KMS-11 (cell line): Measurements from ENCODE around the gene PRPF19.

Source experiments
- H2AFZ ChIP-seq: fragments of 200-600 bp; sonication (generic); 2 replicates; pipeline ENCODE4 v1.6.1; 2016; ENCODE audit warnings: antibody characterized with exemption, mixed run types, low read depth
- H3K27ac ChIP-seq: fragments of 200-600 bp; sonication (generic); 2 replicates; pipeline ENCODE4 v1.6.1; 2016; ENCODE audit warnings: mild to moderate bottlenecking, mixed run types
- H3K27me3 ChIP-seq: fragments of 200-600 bp; sonication (generic); 2 replicates; pipeline ENCODE4 v1.6.1; 2017; ENCODE audit warnings: mild to moderate bottlenecking, low read depth, mixed run types, moderate library complexity; ENCODE audit not compliant: insufficient read depth
- H3K36me3 ChIP-seq: fragments of 200-600 bp; sonication (generic); 2 replicates; pipeline ENCODE4 v1.6.1; 2017; ENCODE audit warnings: mild to moderate bottlenecking, mixed run types; ENCODE audit not compliant: insufficient read depth
- H3K4me1 ChIP-seq: fragments of 200-600 bp; sonication (generic); 2 replicates; pipeline ENCODE4 v1.6.1; 2016; ENCODE audit warnings: mild to moderate bottlenecking, low read depth, mixed run types; ENCODE audit not compliant: poor library complexity, severe bottlenecking
- H3K4me2 ChIP-seq: fragments of 200-600 bp; sonication (generic); 2 replicates; pipeline ENCODE4 v1.7.0; 2016; ENCODE audit warnings: mild to moderate bottlenecking, mixed run types
- H3K4me3 ChIP-seq: fragments of 200-600 bp; sonication (generic); IDR thresholded peaks from 2 replicates; pipeline ENCODE4 v1.6.1; 2017; ENCODE audit warnings: low read depth, low read length, mixed read lengths; ENCODE audit not compliant: insufficient read depth
- H3K79me2 ChIP-seq: fragments of 200-600 bp; sonication (generic); 2 replicates; pipeline ENCODE4 v1.6.1; 2016; ENCODE audit warnings: low read depth, mixed run types; ENCODE audit not compliant: insufficient read depth
- H3K9ac ChIP-seq: fragments of 200-600 bp; sonication (generic); 2 replicates; pipeline ENCODE4 v1.6.1; 2016; ENCODE audit warnings: mild to moderate bottlenecking, mixed run types
- H4K20me1 ChIP-seq: fragments of 200-600 bp; sonication (generic); 2 replicates; pipeline ENCODE4 v1.6.1; 2016; ENCODE audit warnings: mild to moderate bottlenecking, mixed run types; ENCODE audit not compliant: insufficient read depth
- TF ChIP-seq, protein P1 (sequence below): fragments of 200-600 bp; sonication (generic); conservative IDR thresholded peaks from 2 replicates; pipeline ENCODE4 v1.6.1; 2017; ENCODE audit warnings: low read depth, mild to moderate bottlenecking, antibody characterized with exemption, low read length, moderate library complexity, mixed read lengths

The PRPF19 gene

GRCh38 chr11:60924110-60924905, 17.9 kb upstream of the PRPF19 start, which contains the start of gene TMEM132A:
Gene TMEM132A, plus strand, starts transcription at chr11:60924460. Its CDS starts 174 bp downstream, at chr11:60924634.
- Histone ChIP-seq H3K4me2 (peak within 1 kb of the TSS; percentile 64), H4K20me1 (no peaks in the 10 kb centered on the region; the same call in 1 of the 2 replicates), H3K4me1 (peaks cover 21% of the 10 kb centered on the region), H3K4me3 (no peak within 1 kb of the TSS), H2AFZ (peak within 1 kb of the TSS; percentile 59; the same call in 1 of the 2 replicates), H3K36me3 (no peaks in the 10 kb centered on the region; the same call in 1 of the 2 replicates), H3K27me3 (peaks cover 10% of the 10 kb centered on the region), H3K79me2 (peaks cover 3% of the 10 kb centered on the region; the same call in 1 of the 2 replicates), H3K27ac (no peak within 1 kb of the TSS), H3K9ac (peak within 1 kb of the TSS; percentile 31; the same call in 1 of the 2 replicates)
- TF ChIP-seq, protein P1, sequence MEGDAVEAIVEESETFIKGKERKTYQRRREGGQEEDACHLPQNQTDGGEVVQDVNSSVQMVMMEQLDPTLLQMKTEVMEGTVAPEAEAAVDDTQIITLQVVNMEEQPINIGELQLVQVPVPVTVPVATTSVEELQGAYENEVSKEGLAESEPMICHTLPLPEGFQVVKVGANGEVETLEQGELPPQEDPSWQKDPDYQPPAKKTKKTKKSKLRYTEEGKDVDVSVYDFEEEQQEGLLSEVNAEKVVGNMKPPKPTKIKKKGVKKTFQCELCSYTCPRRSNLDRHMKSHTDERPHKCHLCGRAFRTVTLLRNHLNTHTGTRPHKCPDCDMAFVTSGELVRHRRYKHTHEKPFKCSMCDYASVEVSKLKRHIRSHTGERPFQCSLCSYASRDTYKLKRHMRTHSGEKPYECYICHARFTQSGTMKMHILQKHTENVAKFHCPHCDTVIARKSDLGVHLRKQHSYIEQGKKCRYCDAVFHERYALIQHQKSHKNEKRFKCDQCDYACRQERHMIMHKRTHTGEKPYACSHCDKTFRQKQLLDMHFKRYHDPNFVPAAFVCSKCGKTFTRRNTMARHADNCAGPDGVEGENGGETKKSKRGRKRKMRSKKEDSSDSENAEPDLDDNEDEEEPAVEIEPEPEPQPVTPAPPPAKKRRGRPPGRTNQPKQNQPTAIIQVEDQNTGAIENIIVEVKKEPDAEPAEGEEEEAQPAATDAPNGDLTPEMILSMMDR: no peak

DNA sequence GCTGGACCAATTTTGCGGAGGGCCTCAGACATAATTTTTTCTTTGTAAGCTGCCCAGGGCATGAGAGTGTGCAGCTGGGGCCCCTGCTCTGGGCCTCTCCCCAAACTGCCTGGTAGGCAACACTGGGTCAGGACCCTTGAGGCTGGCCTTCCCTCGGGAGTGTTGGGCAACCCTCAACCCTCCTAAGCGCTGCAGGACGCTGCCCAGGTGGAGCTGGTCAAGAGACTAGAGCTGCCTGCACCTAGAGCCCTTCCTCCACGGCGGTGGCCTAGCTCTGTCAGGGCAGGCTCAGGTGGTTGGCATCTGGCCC, 17.4 kb upstream of the PRPF19 start:
- no peak overlapping the region for H3K27ac ChIP-seq
- H3K4me2 ChIP-seq: peak overlapping the region; percentile 64
- no peaks in the 10 kb centered on the region; the same call in 1 of the 2 replicates for H4K20me1 ChIP-seq
- peaks cover 26% of the 10 kb centered on the region for H3K4me1 ChIP-seq
- no peak overlapping the region for H2AFZ ChIP-seq
- TF ChIP-seq, protein P1: no peak
- no peak overlapping the region for H3K4me3 ChIP-seq
- H3K9ac ChIP-seq: peak overlapping the region; percentile 31; the same call in 1 of the 2 replicates
- H3K36me3 ChIP-seq: no peaks in the 10 kb centered on the region; the same call in 1 of the 2 replicates
- peaks cover 9% of the 10 kb centered on the region; the same call in 1 of the 2 replicates for H3K79me2 ChIP-seq
- peaks cover 10% of the 10 kb centered on the region for H3K27me3 ChIP-seq

GRCh38 chr11:60923326-60923725, 16.9 kb upstream of the PRPF19 start:
- TF ChIP-seq, protein P1: no peak
- H3K36me3 ChIP-seq: no peaks in the 10 kb centered on the region; the same call in 1 of the 2 replicates
- peaks cover 28% of the 10 kb centered on the region for H3K4me1 ChIP-seq
- H3K27ac ChIP-seq: no peak overlapping the region
- 0 out of 2 replicates have a peak overlapping the region, but pooled peaks have one; percentile 64 for H3K4me2 ChIP-seq
- H3K4me3 ChIP-seq: no peak overlapping the region
- H2AFZ ChIP-seq: no peak overlapping the region
- H3K79me2 ChIP-seq: peaks cover 11% of the 10 kb centered on the region
- H4K20me1 ChIP-seq: no peaks in the 10 kb centered on the region; the same call in 1 of the 2 replicates
- H3K27me3 ChIP-seq: peaks cover 10% of the 10 kb centered on the region
- H3K9ac ChIP-seq: no peak overlapping the region

- H3K36me3 ChIP-seq: no peaks in the 10 kb centered on the region; the same call in 1 of the 2 replicates
- no peak overlapping the region for H2AFZ ChIP-seq
- H3K27ac ChIP-seq: no peak overlapping the region
- H3K4me2 ChIP-seq: no peak overlapping the region
- H3K79me2 ChIP-seq: peaks cover 15% of the 10 kb centered on the region
- peaks cover 3% of the 10 kb centered on the region; the same call in 1 of the 2 replicates for H4K20me1 ChIP-seq
- H3K4me1 ChIP-seq: peaks cover 32% of the 10 kb centered on the region
- H3K27me3 ChIP-seq: peaks cover 10% of the 10 kb centered on the region
- TF ChIP-seq, protein P1: no peak
- no peak overlapping the region for H3K4me3 ChIP-seq
- H3K9ac ChIP-seq: no peak overlapping the region
Observed at GRCh38 chr11:60922906-60923305, 16.5 kb upstream of the PRPF19 start.
